Tibial artery (tissue), 4 donors: Measurements from ENCODE around the gene MPI.
A peak's percentile ranks its signal among the peaks of the same experiment; 100 is the strongest.

ENCODE experiments used
- DNase-seq, 2 donors: peaks; one replicate each; pipeline ENCODE4 v3.0.0-alpha.2; 2019
- H3K27ac ChIP-seq, 2 donors: fragments of 200-600 bp; sonication (generic) in 1 of 2; 1 replicate in 1 of 2; 2 replicates in 1 of 2; pipeline ENCODE4 v1.5.1; 2018 to 2019; ENCODE audit warnings: mild to moderate bottlenecking in 1 of 2
- H3K27me3 ChIP-seq, 2 donors: fragments of 200-600 bp; sonication (generic) in 1 of 2; one replicate each; pipeline versions ENCODE4 v1.5.1 to v1.6.0; 2016 to 2019
- H3K36me3 ChIP-seq, 3 donors: fragments of 200-600 bp; sonication (generic) in 2 of 3; one replicate each; pipeline ENCODE4 v1.5.1; 2016 to 2019; ENCODE audit warnings: mild to moderate bottlenecking in 2 of 3
- H3K4me1 ChIP-seq, 4 donors: fragments of 200-600 bp; sonication (generic) in 2 of 4; 1 replicate in 3 of 4; 2 replicates in 1 of 4; pipeline ENCODE4 v1.5.1; 2016 to 2019
- H3K4me3 ChIP-seq, 2 donors: fragments of 200-600 bp; sonication (generic) in 1 of 2; 1 replicate in 1 of 2; 2 replicates in 1 of 2; pipeline ENCODE4 v1.5.1; 2018 to 2019; ENCODE audit warnings: mild to moderate bottlenecking in 2 of 2
- H3K9me3 ChIP-seq, 3 donors: fragments of 200-600 bp; sonication (generic) in 1 of 3; one replicate each; pipeline ENCODE4 v1.5.1; 2016 to 2019
- intact Hi-C: fragments of 100-400 bp; cut with DNase I; formaldehyde crosslinking; loops from one replicate; pipeline ENCODE4 v1.15.0; 2023; ENCODE audit warnings: low total_unique reads
- TF ChIP-seq, protein P1 (sequence below), 2 experiments: fragments of 200-600 bp in 1 of 2; fragments of 450-650 bp in 1 of 2; IDR thresholded peaks; one replicate each; pipeline ENCODE4 v1.5.1; 2017 to 2019; ENCODE audit warnings: antibody characterized with exemption in 2 of 2, mild to moderate bottlenecking in 1 of 2, moderate library complexity in 1 of 2

MPI gene, protein sequence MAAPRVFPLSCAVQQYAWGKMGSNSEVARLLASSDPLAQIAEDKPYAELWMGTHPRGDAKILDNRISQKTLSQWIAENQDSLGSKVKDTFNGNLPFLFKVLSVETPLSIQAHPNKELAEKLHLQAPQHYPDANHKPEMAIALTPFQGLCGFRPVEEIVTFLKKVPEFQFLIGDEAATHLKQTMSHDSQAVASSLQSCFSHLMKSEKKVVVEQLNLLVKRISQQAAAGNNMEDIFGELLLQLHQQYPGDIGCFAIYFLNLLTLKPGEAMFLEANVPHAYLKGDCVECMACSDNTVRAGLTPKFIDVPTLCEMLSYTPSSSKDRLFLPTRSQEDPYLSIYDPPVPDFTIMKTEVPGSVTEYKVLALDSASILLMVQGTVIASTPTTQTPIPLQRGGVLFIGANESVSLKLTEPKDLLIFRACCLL

GRCh38 chr15:74889883-74890664 lies at the start of gene MPI:
Gene MPI, plus strand, starts transcription at chr15:74890042. Its CDS starts 32 bp downstream, at chr15:74890074.
- H3K27ac ChIP-seq: peak within 1 kb of the TSS; percentile 91 to 92
- H3K9me3 ChIP-seq: no peaks in the 10 kb centered on the region
- TF ChIP-seq, protein P1, sequence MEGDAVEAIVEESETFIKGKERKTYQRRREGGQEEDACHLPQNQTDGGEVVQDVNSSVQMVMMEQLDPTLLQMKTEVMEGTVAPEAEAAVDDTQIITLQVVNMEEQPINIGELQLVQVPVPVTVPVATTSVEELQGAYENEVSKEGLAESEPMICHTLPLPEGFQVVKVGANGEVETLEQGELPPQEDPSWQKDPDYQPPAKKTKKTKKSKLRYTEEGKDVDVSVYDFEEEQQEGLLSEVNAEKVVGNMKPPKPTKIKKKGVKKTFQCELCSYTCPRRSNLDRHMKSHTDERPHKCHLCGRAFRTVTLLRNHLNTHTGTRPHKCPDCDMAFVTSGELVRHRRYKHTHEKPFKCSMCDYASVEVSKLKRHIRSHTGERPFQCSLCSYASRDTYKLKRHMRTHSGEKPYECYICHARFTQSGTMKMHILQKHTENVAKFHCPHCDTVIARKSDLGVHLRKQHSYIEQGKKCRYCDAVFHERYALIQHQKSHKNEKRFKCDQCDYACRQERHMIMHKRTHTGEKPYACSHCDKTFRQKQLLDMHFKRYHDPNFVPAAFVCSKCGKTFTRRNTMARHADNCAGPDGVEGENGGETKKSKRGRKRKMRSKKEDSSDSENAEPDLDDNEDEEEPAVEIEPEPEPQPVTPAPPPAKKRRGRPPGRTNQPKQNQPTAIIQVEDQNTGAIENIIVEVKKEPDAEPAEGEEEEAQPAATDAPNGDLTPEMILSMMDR (IDR thresholded peaks at IDR 0.05): peak; percentile 27 to 62
- DNase-seq: peak; percentile 85 to 90
- H3K4me1 ChIP-seq: peaks cover 0 to 19% (median 16%) of the 10 kb centered on the region in 4 donors
- intact Hi-C loops: loop anchor here (10.0 kb wide), 1 partner anchor 55 kb away; no protein-coding TSS in a partner anchor
- H3K27me3 ChIP-seq: no peaks in the 10 kb centered on the region
- H3K36me3 ChIP-seq: peaks cover 0 to 16% (median 13%) of the 10 kb centered on the region in 3 donors
- peak within 1 kb of the TSS; percentile 85 to 99 for H3K4me3 ChIP-seq

GRCh38 chr15:74840851-74841775 lies 48.7 kb upstream of the MPI start:
- TF ChIP-seq, protein P1 (IDR thresholded peaks at IDR 0.05): no peak
- H3K36me3 ChIP-seq: peaks cover 0 to 57% (median 23%) of the 10 kb centered on the region in 3 donors

DNA sequence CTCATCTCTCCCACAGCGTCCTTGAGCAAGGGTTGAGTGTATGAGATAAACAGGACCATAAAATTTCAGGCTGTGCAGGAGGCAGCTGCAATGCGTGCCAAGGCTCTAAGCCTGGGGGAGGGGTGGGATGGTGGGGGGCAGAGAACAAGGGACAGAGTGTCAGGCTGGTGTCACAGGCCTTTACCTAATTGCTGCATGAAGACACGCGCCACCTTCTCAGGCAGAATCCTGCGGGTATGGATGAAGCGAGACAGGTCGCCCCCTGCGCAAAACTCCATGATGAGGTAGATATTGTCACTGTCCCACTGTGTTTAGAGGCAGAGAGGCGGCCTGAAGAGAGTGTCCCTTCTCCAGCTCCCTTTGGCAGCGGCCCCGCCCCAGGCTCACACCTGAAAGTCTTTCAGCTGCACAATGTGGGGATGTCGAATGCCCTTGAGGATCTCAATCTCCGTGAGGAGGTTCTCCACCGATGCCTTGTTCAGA lies 47.9 kb upstream of the MPI start:
- H3K4me3 ChIP-seq: peak overlapping the region; percentile 89 to 99
- TF ChIP-seq, protein P1 (IDR thresholded peaks at IDR 0.05): no peak
- H3K36me3 ChIP-seq: peaks cover 0 to 53% (median 23%) of the 10 kb centered on the region in 3 donors
- H3K27ac ChIP-seq: peak overlapping the region in 1 of 2 donors; percentile 89
- no peak for DNase-seq
- intact Hi-C loops: no loop called here
- no peaks in the 10 kb centered on the region for H3K9me3 ChIP-seq
- peaks cover 0 to 28% (median 19%) of the 10 kb centered on the region in 4 donors for H3K4me1 ChIP-seq
- H3K27me3 ChIP-seq: no peaks in the 10 kb centered on the region

More at GRCh38 chr15:74840851-74841775, 48.7 kb upstream of the MPI start:
- no peak overlapping the region for H3K27ac ChIP-seq
- no peak overlapping the region for H3K4me3 ChIP-seq
- DNase-seq: no peak
- no peaks in the 10 kb centered on the region for H3K9me3 ChIP-seq
- intact Hi-C loops: no loop called here
- peaks cover 0 to 28% (median 19%) of the 10 kb centered on the region in 4 donors for H3K4me1 ChIP-seq
- no peaks in the 10 kb centered on the region for H3K27me3 ChIP-seq

DNA sequence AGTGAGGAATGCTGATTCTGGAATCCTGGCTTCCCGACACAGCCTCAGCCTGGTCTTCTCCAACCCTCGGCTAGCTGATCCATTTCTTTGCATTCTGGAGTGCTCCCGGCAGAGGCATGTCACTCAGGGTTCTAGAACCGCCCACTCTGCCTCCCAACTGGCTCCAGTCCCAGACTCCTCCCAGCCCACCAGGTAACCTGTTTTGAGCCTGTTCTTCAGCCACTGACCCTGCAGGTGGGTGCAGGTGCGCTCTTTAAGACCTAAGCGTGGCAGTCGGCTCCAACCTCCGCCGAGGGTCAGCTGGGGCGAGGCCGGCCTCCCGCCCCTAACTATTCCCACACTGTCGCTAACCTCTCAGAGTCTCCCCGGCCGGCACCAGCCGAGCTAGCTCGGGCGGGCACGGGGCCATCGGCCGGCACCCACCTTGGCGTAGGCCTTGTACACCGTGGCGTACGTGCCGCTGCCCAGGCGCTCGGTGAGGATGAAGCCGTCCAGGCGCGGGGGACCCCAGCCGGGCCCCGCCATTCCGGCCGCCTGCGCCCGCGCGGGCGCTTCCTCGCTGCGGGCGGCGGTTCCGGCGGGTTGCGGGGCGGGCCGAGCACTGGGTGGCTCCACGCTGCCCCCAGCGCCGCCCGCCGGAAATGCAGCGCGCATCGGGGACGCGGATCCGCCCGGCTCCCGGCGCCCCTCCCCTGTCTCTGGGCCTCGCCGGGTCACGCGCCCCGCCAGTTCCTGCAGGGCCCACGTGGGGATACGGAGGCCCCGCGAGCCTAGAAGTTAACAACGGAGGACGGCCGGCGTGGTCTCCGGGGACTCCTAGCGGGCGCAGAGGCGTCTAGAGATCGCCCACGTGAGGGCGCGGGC lies 47.0 kb upstream of the MPI start, which contains the start of gene ULK3:
TSS of gene ULK3 (minus strand) at position 576 of the 864 bp plus-strand sequence. CDS start at position 525, 51 bp downstream.
- no peaks in the 10 kb centered on the region for H3K9me3 ChIP-seq
- DNase-seq: peak; percentile 91 to 95
- peak within 1 kb of the TSS; percentile 89 to 96 for H3K27ac ChIP-seq
- H3K4me1 ChIP-seq: peaks cover 0 to 28% (median 19%) of the 10 kb centered on the region in 4 donors
- intact Hi-C loops: no loop called here
- peaks cover 4 to 52% (median 30%) of the 10 kb centered on the region in 3 donors for H3K36me3 ChIP-seq
- H3K4me3 ChIP-seq: peak within 1 kb of the TSS; percentile 89 to 99
- TF ChIP-seq, protein P1 (IDR thresholded peaks at IDR 0.05): peak; percentile 72 to 93
- no peaks in the 10 kb centered on the region for H3K27me3 ChIP-seq
